HT1080 (cell line): Measurements from ENCODE around the gene THSD7A. TPM values are rescaled to one million over a fixed set of nuclear protein-coding genes. Genes with fewer than 3 reads are reported as not detected.

Source experiments
- DNase-seq: peaks from one replicate; pipeline ENCODE4 v3.0.0-alpha.2; 2015; ENCODE audit warnings: low read depth
- total RNA-seq: library from RNA; depleted of rRNA; stranded (reverse); fragments of >200 nt; shearing (Covaris generic); gene quantifications from 2 replicates; pipeline ENCODE4 v1.2.3, GENCODE V29; 2014

The THSD7A gene
- total RNA-seq, 1 experiment from 2014 or later, result not detected

DNA sequence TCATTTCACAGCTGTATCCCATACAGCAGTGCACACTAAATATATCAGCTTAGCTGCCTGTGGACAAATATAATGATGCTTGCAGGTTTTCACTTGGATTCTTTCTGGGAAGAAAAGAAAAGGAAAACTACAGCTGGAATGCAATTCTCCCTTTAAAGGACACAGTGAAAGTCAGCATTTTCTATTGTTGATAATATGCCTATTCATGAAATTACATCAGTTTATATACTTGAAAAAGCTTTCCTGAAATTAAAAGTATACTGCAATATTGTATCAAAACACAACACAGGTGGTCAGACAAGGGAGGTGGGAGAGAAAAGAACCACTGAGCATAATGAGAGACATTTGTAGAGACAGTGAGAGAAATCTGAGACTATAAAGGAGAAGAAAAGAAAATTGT, 20.3 kb downstream of the THSD7A start:
- DNase-seq, result no peak

DNA sequence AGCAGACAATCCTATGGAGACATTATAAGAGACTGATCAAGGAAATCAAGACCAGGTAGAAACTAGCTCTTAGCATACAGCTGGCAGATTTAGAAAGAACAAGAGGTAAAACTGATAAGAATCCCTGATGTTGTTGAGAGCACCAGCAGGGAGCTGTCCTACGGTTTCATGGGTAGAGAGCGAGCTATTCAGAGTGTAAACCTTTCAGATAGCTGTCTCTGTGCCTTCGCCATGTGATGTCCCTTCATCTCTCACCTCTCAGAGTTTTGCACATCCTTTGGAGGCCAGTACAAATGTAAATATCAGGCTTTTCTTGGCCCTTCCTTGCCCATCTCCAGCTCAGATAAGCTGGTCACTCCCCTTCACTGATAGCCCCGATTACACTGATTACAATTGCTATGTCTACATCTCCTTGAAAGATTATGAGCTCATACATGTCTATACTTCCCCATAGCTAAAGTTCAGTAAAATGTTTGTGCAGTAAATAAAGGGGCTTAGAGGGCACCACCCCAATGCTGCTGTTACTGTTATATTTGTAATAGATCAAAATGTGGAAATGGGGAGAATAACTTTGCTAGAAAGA, 21.9 kb downstream of the THSD7A start:
- no peak for DNase-seq

DNA sequence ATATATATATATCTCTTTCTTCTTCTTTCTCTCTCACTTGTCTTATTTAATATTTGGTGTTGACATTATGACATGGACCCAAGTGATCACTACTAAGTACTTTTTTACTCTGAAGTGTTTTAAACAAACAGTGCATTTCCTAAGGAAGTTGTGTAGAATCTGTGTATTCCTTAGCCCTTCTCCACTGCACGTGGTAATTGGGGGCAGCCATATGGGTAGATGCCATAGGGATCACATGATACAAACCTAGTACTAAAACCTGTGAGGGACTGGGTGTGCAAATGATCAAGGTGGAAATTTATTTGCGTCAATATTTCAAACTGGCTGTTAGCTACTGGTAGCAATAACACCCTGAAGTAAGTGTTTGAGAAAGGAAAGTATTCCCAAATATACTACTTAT, 25.0 kb downstream of the THSD7A start:
- no peak for DNase-seq

DNA sequence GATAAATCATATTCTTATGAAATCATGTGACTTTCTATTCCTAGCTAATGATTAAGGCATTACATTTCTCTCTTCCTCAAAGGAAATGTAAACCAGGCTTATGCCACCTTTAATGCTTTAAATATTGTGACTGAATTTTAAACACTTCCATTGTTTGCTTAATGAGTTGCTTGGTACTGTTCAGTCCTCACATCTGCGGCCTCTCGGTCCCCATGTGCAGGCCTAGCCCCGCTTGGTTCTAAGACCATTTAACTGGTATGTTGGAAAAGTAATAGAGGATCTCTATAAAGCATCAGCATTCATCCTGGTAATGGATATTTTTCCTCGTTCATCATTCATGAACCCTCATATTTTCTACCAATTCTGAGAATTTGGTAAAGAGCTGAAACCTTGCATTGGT, 27.4 kb downstream of the THSD7A start:
- DNase-seq, result no peak

DNA sequence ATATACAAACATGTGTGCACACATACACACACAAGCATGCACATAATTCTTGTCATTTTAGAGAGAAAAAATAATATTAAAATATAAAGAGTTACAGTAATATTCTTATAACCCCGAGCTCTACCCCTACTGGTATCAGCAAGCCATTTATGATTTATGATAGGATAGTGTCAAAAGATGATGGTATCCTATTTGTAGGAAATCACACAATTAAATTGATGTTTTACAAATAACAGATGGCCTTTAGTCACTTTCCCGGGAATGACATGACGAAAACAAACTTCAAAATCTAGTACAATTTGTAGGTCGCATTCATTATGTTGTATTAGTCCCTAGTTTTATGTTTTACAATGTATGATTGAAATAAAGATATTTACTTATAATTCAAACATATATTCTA, 36.8 kb downstream of the THSD7A start:
- no peak for DNase-seq

DNA sequence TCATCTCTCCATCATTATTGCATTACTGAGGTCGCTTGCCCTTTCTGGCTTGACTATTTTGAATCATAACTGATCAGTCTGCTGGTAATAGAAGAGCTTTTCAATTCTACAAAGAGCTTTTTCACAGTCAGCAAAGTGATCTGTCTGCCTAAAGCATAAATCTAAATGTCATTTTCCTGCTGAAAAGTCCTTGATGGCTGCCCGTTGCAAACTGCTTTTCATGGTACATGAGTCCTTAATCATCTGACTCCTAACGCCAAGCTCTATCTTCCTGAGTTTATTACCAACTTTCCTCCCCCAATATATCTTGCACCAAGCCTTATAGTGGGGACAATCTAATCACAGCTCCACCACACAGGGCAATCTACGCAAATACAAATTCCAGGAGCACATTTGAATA, 39.8 kb downstream of the THSD7A start:
- DNase-seq, result no peak

DNA sequence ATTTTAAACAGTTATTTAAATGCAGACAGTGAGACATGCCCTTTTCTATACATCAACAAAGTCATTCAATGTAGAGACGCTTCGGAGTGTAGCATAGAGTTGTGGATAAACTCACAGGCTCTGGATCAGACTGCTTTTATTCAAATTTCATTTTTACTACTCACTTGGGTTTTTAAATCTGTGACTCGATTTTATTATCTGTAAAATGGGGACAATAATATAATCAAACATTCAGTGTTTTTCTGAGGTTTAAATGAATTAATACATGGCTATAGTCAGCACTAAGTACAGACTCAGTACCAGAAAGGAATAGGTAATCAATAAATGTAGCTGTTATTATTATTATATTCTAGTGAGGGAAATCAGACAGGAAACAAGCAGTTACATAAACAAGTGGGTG, 43.4 kb downstream of the THSD7A start:
- DNase-seq, result no peak

DNA sequence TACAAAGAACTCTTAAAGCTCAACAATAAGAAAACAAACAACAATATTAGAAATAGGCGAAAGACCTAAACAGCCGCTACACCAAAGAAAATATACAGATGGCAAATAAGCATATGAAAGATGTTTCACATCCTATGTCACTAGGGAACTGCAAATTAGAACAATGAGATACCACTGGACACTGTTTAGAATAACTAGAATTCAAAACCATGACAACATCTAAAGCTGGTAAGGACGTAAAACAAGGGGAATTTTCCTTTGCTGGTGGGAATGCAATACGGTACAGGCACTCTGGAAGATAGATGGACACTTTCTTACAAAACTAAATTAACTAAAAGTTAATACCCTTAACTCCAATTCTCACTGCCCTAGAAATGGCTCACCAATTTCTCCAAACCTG, 44.5 kb downstream of the THSD7A start:
- DNase-seq, result no peak

DNA sequence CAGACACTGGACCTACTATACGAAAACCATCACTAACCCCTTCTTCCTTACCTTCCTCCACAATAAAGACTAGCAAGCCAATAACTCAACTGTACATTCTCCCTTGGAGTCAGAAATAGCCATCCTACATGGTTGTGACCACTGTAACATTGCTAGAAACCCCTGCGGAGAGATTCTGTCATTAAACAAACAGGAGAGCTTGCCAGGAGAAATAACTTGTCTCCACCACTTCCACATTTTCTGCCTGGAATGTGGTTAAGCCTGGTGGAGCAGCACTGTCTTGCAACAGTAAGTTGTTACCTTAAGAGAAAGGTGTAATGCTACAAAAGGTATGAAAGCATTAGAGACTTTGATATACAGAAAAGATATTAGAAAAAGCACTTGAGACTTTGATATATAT, 45.8 kb downstream of the THSD7A start:
- peak; percentile 71 for DNase-seq

DNA sequence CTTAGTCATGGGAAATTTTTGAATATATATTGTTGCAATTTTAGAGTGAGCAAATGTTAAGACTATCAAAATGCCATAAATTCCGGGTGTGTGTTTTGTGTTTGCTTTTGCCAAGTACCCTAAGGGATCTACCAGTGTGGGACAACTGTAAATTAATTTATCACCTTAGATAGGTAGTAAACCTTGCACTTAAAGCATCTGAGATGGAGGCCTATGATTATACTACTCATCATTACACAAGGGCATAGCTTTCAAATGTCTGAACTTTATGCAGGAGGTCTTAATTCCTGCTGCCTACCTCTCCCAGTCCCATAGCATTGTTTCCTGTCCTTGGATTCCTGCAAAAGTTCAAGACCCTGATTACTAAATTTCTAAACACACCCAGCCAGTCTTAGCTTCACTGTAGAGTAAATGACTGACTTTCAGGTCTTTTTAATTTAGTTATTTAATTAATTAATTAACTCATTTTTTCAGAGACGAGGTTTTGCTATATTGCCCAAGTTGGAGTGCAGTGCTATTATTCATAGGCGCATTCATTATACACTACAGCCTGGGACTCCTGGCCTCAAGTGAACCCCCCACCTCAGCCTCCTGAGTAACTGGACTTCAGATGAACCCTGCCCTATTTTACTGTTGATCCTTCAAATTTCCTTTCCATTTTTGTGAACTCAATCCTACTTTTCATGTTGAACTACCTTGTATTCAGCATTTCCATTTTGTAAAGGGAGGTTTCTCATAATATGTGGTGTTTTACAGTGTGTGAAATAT, 47.0 kb downstream of the THSD7A start:
- no peak for DNase-seq

DNA sequence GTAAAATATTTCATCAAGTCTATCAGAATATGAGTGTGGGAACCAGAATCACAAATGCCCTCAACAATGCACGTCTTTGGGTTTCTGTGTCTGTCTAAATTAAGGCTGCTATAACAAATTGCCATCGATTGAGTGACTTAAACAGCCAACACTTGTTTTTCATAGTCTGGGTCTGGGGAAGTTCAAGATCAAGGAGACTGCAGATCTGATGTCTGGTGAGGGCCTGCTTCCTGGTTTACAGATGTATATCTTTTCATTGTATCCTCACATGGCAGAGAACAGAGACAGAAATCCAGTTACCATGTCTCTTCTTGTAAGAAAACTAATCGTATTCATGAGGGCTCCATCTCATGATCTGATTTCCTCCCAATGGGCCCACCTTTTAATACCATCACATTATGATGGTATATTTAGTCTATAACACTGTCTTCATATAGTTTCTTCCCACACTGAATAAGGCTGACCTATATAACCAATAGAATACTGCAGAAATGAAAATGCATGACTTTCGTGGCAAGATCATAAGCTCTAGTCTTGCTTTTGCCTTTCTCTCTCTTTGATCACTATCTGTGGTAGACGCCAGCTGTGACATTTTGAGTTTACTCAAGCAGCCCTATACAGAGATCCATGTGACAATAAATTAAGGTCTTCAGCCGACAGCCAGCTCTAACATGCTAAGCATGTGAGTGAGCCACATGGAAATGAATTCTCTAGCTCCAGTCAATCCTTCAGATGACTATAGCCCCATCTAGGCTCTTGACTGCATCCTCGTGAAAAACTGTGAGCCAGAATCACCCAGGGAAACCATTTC, 51.9 kb downstream of the THSD7A start:
- DNase-seq, result no peak

DNA sequence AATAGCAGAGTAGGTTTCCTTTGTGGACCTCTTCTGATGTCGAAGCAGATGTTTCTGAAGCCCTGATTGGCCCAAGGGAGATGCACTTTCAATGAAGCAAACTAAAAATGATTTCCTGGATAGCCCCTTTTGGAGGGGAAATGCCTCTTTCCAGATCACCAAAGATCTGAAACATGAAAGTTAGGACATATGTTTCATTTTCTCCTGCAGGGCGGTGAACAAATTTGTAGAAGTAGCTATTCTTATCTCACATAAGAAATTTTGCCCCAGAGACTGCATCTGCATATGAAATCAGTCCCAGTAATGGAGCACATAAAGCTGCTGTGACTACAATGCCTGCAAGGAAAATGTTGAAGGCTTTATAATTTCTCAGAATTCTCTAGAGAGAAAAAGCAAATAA, 56.0 kb downstream of the THSD7A start:
- DNase-seq, result no peak

DNA sequence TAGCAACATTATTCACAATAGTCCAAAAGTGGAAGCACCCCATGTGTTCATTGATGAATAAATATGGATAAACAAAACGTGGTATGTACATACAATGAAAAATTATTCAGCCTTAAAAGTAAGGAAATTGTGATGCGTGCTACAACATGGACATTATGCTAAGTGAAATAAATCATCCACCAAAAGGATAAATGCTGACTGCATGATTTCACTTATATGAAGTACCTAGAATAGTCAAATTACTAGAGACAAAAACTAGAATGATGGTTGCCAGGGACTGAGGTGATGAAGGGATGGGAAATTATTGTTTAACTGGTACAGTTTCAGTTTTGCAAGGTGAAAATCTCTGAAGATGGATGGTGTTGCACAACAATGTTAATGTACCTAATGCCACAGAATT, 56.6 kb downstream of the THSD7A start:
- DNase-seq, result no peak

DNA sequence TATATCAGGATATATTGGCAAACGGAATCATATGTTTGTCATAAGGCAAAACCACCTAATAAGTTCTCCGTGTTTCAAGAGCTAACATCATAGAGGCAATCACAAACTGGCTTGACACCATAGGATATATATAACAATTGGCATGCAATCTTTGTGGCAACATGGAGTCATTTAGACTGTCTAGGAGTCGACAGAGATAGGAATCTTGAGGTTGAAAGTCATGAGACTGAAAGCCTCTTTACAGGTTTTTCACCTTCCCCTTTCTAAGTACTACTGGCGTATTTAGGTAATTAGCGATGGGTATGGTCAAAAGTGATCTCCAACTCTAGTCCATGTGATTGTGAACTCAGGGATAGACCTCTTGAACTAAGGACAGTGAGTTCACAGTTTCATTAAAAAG, 63.7 kb downstream of the THSD7A start:
- no peak for DNase-seq

DNA sequence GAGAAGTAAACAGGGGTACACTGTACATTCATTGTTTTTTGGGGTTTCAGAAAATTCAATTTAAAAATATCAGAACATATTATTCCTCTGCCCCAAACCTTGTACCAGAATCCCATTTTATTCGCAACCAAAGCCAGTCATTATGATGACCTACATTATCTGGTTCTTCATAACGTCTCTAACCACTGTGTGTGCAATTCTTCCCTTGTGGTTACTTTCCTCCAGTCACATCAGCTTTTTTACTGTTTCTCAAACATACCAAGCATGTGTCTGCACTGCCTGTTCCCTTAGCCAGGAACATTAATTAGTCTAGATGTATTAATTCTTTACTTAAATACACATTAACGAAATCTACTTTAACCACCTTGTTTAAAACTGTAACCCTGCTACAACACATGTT, 64.8 kb downstream of the THSD7A start:
- DNase-seq, result no peak

DNA sequence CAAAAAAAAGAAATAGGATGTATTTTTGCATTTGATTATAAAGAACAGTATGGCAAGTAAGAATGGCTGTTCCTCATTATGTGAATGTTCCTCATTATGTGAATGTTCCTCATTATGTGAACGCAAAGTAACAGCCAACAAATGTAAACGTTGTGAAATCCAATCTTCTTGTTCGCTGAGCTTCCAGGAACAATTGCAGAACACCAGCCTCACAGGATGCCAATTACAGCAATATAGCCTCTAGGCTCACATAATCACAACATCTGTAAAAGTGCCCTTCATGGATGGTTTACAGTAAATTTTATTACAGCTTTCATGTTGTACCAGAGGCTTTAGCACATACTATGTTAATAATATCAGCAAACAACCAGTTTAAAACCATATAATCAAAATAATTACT, 71.6 kb downstream of the THSD7A start:
- DNase-seq, result no peak

DNA sequence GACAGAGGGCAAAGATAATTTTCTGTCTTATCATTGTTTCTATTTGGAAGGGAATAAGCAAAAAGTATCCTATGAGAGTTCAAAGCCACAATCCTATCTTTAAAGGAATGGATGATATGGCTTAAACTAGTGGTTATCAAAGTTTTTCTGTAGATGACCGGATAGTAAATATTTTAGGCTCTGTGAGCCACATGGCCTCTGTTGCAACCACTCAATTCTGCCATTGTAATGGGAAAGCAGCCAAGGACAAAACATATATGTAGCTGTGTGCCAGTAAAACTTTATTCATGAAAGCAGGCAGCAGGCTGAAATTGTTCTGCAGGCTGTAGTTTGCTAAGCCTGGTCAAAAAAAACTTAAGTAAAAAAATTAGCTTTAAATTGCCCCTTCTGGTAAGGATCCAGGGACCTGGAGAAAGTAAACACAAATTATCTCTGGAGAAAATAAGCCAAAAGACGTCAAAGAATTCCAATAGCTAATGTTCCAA, 73.3 kb downstream of the THSD7A start:
- no peak for DNase-seq

DNA sequence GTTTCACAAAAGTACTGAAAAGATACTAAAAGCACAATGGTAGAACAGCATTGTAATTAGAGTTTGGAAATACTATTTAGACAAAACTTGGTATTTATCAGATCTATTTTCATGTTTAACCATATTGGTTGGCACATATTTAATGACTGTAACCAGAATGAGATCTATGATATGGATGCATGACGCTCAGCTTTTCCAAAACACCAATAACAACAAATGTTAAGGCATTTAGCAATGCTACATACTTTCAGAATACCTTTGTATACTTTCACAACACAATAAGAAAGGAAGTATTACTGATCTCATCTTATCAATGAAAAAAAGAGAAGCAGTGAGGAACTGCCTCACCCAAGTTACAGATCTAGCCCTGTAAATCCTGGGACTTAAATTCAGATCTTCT, 74.8 kb downstream of the THSD7A start:
- no peak for DNase-seq

DNA sequence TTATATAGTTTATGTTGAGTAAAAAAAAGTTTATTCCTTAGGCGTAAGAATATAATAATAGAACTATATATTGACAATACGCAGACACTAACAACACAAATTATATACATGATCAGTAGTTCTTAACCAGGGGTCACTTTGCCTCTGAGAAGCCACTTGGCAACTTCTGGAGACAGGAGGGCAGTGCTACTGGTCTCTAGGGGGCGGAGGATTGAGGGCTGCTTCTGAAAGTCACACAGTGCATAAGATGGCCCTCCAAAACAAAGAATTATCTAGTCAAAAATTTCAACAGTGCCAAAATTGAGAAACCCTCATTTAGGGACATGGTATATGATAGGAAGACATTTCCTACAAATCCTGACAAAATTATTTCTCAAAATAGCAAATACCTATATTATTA, 77.1 kb downstream of the THSD7A start:
- no peak for DNase-seq

DNA sequence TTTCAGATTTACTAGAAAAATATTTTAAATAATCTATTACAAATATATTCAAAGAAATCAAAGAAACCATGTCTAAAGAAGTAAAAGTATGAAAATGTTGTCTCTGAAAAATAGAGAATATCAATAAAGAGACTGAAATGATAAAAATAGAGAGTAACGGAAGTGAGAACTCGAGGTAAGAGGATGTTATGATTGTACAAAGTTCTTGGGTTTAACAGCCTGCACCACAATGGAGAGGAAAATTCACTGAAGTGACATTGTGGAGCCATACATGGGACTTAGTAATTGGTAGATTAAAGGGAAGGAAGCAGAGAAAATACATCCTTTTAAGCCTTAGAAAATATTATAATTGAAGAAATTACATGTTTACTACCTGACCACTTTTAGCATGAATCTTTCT, 77.9 kb downstream of the THSD7A start:
- DNase-seq, result no peak

DNA sequence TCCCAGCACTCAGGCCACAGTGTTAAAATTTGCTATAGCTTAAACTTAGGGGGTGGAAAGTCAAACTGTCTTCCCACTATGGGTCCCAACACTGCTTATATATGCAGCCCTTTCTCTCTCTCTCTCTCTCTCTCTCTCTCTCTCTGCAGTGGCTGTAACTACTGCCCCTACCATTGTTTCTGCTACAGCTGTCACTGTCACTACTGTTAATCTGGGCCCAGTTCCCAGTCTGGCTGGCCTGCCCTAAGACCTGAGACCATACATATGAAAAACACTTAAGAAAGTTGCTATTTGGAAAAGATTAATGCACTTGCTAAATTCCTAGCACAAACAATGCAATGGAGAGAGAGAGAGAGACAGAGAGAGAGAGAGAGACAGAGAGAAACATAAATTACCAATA, 78.6 kb downstream of the THSD7A start:
- no peak for DNase-seq

DNA sequence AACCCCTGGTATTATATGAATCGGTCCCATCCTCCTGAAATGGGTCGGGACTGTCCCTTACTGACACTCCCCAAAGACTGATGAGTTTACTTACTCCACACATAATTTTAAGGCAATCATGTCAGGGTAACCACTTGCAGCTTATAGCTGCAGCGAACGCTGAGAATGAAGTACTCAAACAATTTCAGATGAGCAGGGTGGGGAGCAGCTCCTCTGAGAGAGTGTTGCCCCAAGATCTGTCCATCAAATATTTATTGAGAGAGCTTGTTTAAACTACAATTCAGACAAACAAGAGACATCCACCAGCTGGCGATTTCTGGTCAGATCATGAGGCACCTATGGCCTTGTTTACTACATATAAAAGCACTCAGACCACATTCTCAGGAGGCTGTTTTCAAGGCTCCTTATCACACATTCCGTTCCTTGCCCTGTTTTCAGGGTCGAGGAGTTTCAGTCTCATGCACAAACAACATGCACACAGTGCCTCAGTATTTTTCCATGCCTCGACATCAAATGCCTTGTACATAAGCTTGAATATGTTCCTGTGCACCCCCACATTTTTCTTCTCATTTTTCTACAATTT, 80.1 kb downstream of the THSD7A start:
- DNase-seq, result no peak
